HCT116 (cell line): Measurements from ENCODE around the gene EMC10. TPM values are rescaled to one million over a fixed set of nuclear protein-coding genes. Genes with fewer than 3 reads are reported as not detected.

Experiments used
- ATAC-seq: fragments of 200-7000 bp; cut with Tn5 transposase; 2 replicates; pipeline ENCODE4 v1.9.1; 2020; ENCODE audit warnings: mild to moderate bottlenecking, moderate library complexity
- BruUV-seq: library from RNA; stranded (reverse); fragments of 400-500 nt; replicated peaks from 2 replicates; lab custom pipeline; 2021; lab: Mats Ljungman, UMichigan
- CTCF ChIA-PET: fragments of 300-600 bp; sonication (Branson Sonifier 250); formaldehyde crosslinking; loops from one replicate; lab custom pipeline; 2021; ENCODE audit warnings: antibody characterized with exemption; lab: Charles Lee
- POLR2A ChIA-PET: fragments of 300-600, 350-600 bp; sonication (Branson Sonifier 250); formaldehyde crosslinking; loops from one replicate; lab custom pipeline; 2021; ENCODE audit warnings: antibody characterized with exemption; lab: Charles Lee
- RAD21 ChIA-PET, 2 experiments: fragments of 300-600 bp; sonication (Branson Sonifier 250); formaldehyde crosslinking; loops; one replicate each; lab custom pipeline; 2023; ENCODE audit warnings: low total read pairs in 2 of 2; ENCODE audit not compliant: uncharacterized antibody in 2 of 2, unreplicated experiment in 2 of 2, low non-redundant PET in 1 of 2; lab: Charles Lee
- DNase-seq: peaks from one replicate; pipeline ENCODE4 v3.0.0-alpha.2; 2010; ENCODE audit warnings: low read depth, low spot score
- H2AFZ ChIP-seq: fragments of 200-600 bp; shearing (Covaris generic), sonication (generic); 2 replicates; pipeline ENCODE4 v1.6.1; 2017; ENCODE audit warnings: low read depth, mixed run types, mixed read lengths, antibody characterized with exemption, low read length; ENCODE audit not compliant: poor library complexity, severe bottlenecking
- H3K27ac ChIP-seq: 2 replicates; pipeline ENCODE4 v1.5.1; 2012; ENCODE audit warnings: low read depth, low read length
- H3K27me3 ChIP-seq: fragments of 200-600 bp; sonication (generic); 2 replicates; pipeline ENCODE4 v1.6.1; 2016; ENCODE audit warnings: mixed run types, low read length, mixed read lengths; ENCODE audit not compliant: insufficient read depth
- H3K36me3 ChIP-seq, 2 experiments: fragments of 200-500 bp in 1 of 2; fragments of 200-600 bp in 1 of 2; sonication (Bioruptor generic) in 1 of 2; sonication (generic) in 1 of 2; 2 replicates each; pipeline versions ENCODE4 v1.5.1 to v1.6.1; 2014 to 2016; ENCODE audit warnings: low read length in 2 of 2, inconsistent platforms in 1 of 2, mixed read lengths in 1 of 2, mixed run types in 1 of 2; ENCODE audit not compliant: insufficient read depth in 2 of 2, control insufficient read depth in 1 of 2
- H3K4me1 ChIP-seq, 2 experiments: fragments of 200-600 bp in 1 of 2; sonication (generic) in 1 of 2; 2 replicates each; pipeline versions ENCODE4 v1.5.1 to v1.6.1; 2012 to 2017; ENCODE audit warnings: low read length in 2 of 2, inconsistent platforms in 1 of 2, mild to moderate bottlenecking in 1 of 2, mixed read lengths in 1 of 2, mixed run types in 1 of 2, moderate library complexity in 1 of 2; ENCODE audit not compliant: insufficient read depth in 2 of 2, control insufficient read depth in 1 of 2
- H3K4me2 ChIP-seq: fragments of 200-600 bp; sonication (generic); 2 replicates; pipeline ENCODE4 v1.6.1; 2017; ENCODE audit warnings: mixed run types, low read length, mixed read lengths
- H3K4me3 ChIP-seq, 2 experiments: fragments of 200-600 bp in 1 of 2; sonication (generic) in 1 of 2; replicated peaks in 1 of 2; 2 replicates each; pipeline ENCODE4 v1.5.1; 2011 to 2016; ENCODE audit warnings: low read length in 2 of 2, control low read depth in 1 of 2, low read depth in 1 of 2, mild to moderate bottlenecking in 1 of 2, mixed read lengths in 1 of 2, mixed run types in 1 of 2
- H3K79me2 ChIP-seq: fragments of 200-600 bp; sonication (generic); 2 replicates; pipeline ENCODE4 v1.6.1; 2017; ENCODE audit warnings: mild to moderate bottlenecking, mixed run types, low read length, moderate library complexity, mixed read lengths; ENCODE audit not compliant: insufficient read depth
- H3K9ac ChIP-seq: fragments of 200-600 bp; sonication (generic); 2 replicates; pipeline ENCODE4 v1.6.1; 2016; ENCODE audit warnings: low read length, mixed read lengths
- H3K9me2 ChIP-seq: fragments of 200-600 bp; sonication (generic), shearing (Covaris generic); 2 replicates; pipeline ENCODE4 v1.6.1; 2017; ENCODE audit warnings: mixed run types, mild to moderate bottlenecking, moderate library complexity; ENCODE audit not compliant: insufficient read depth
- H3K9me3 ChIP-seq, 2 experiments: fragments of 200-500 bp in 1 of 2; fragments of 200-600 bp in 1 of 2; sonication (Bioruptor generic) in 1 of 2; sonication (generic) in 1 of 2; 2 replicates each; pipeline ENCODE4 v1.6.1; 2014 to 2017; ENCODE audit warnings: low read length in 2 of 2, mixed read lengths in 2 of 2, inconsistent platforms in 1 of 2, low read depth in 1 of 2, mild to moderate bottlenecking in 1 of 2, mixed run types in 1 of 2, moderate library complexity in 1 of 2; ENCODE audit not compliant: control insufficient read depth in 1 of 2, insufficient read depth in 1 of 2
- H4K20me1 ChIP-seq: fragments of 200-600 bp; sonication (generic), shearing (Covaris generic); 2 replicates; pipeline ENCODE4 v1.6.1; 2017; ENCODE audit warnings: mixed run types, mild to moderate bottlenecking, moderate library complexity; ENCODE audit not compliant: insufficient read depth
- ATF3 ChIP-seq: IDR thresholded peaks from 2 replicates; pipeline ENCODE4 v1.6.1; 2012
- CBX3 ChIP-seq: IDR thresholded peaks from 2 replicates; pipeline ENCODE4 v1.6.1; 2012; ENCODE audit warnings: low read depth
- EGR1 ChIP-seq: IDR thresholded peaks from 2 replicates; pipeline ENCODE4 v1.6.1; 2012; ENCODE audit warnings: low read depth
- ELF1 ChIP-seq: IDR thresholded peaks from 2 replicates; pipeline ENCODE4 v1.6.1; 2012; ENCODE audit warnings: low read depth, borderline replicate concordance
- EZH2phosphoT487 ChIP-seq: fragments of 200-600 bp; IDR thresholded peaks from 2 replicates; pipeline ENCODE4 v1.6.1; 2018; ENCODE audit warnings: antibody characterized with exemption, borderline replicate concordance
- FOSL1 ChIP-seq: IDR thresholded peaks from 2 replicates; pipeline ENCODE4 v1.6.1; 2012; ENCODE audit warnings: low read depth
- JUND ChIP-seq: IDR thresholded peaks from 2 replicates; pipeline ENCODE4 v1.6.1; 2012
- MAX ChIP-seq: IDR thresholded peaks from 2 replicates; pipeline ENCODE4 v1.6.1; 2012
- POLR2A ChIP-seq: IDR thresholded peaks from 2 replicates; pipeline ENCODE4 v1.7.0; 2011; ENCODE audit warnings: borderline replicate concordance; ENCODE audit not compliant: insufficient read depth, insufficient read length; ENCODE audit errors: extremely low read depth
- POLR2AphosphoS5 ChIP-seq: IDR thresholded peaks from 2 replicates; pipeline ENCODE4 v1.6.1; 2011; ENCODE audit warnings: mild to moderate bottlenecking, low read depth, low read length, moderate library complexity
- RAD21 ChIP-seq: IDR thresholded peaks from 2 replicates; pipeline ENCODE4 v1.6.1; 2012; ENCODE audit warnings: low read depth, mild to moderate bottlenecking
- REST ChIP-seq: IDR thresholded peaks from 2 replicates; pipeline ENCODE4 v1.6.1; 2012; ENCODE audit warnings: low read depth
- SIN3A ChIP-seq: IDR thresholded peaks from 2 replicates; pipeline ENCODE4 v1.6.1; 2012; ENCODE audit warnings: low read depth
- SP1 ChIP-seq: IDR thresholded peaks from 2 replicates; pipeline ENCODE4 v1.6.1; 2012; ENCODE audit warnings: low read depth
- SRF ChIP-seq: IDR thresholded peaks from 2 replicates; pipeline ENCODE4 v1.6.1; 2012; ENCODE audit warnings: low read depth
- TCF7L2 ChIP-seq: IDR thresholded peaks from 2 replicates; pipeline ENCODE4 v1.7.0; 2011; ENCODE audit warnings: borderline replicate concordance, inconsistent platforms; ENCODE audit not compliant: insufficient read depth, insufficient read length; ENCODE audit errors: extremely low read depth
- YY1 ChIP-seq: IDR thresholded peaks from 2 replicates; pipeline ENCODE4 v1.6.1; 2011; ENCODE audit warnings: low read length, low read depth, moderate library complexity, mild to moderate bottlenecking; ENCODE audit not compliant: insufficient replicate concordance; ENCODE audit errors: extremely low read depth
- ZBTB33 ChIP-seq: IDR thresholded peaks from 2 replicates; pipeline ENCODE4 v1.6.1; 2011; ENCODE audit warnings: mild to moderate bottlenecking, low read length, moderate library complexity; ENCODE audit not compliant: insufficient replicate concordance; ENCODE audit errors: extremely low read depth
- ZFX ChIP-seq: fragments of 450-650 bp; IDR thresholded peaks from 2 replicates; pipeline ENCODE4 v1.6.1; 2017
- ZNF274 ChIP-seq: fragments of 200-500 bp; sonication (Bioruptor generic); IDR thresholded peaks from 2 replicates; pipeline ENCODE4 v1.6.1; 2014; ENCODE audit warnings: mild to moderate bottlenecking, low read depth, low read length, inconsistent platforms
- intact Hi-C: fragments of 100-400 bp; cut with micrococcal nuclease; formaldehyde crosslinking; loops from 2 replicates; pipeline ENCODE4 v1.10.0; 2022
- total RNA-seq: library from RNA; stranded (reverse); gene quantifications from one replicate; pipeline ENCODE4 v1.2.1, GENCODE V29; 2021; ENCODE audit not compliant: unreplicated experiment

The EMC10 gene
- total RNA-seq, 1 experiment from 2014 or later, result 92.4 TPM

GRCh38 chr19:50467566-50467965, 8.7 kb upstream of the EMC10 start:
- TF ChIP-seq ZFX, result no peak
- no peak for TF ChIP-seq ELF1
- no peak for TF ChIP-seq SP1
- TF ChIP-seq ZBTB33, result no peak
- no peak for TF ChIP-seq CBX3
- TF ChIP-seq EGR1, result no peak
- no peak for TF ChIP-seq MAX
- no peak for TF ChIP-seq POLR2A
- TF ChIP-seq ZNF274, result no peak
- TF ChIP-seq POLR2AphosphoS5, result no peak
- TF ChIP-seq SRF, result no peak
- TF ChIP-seq SIN3A, result no peak
- TF ChIP-seq EZH2phosphoT487, result no peak
- TF ChIP-seq JUND, result no peak
- no peak for TF ChIP-seq YY1
- no peak for TF ChIP-seq ATF3
- TF ChIP-seq FOSL1, result no peak
- no peak for TF ChIP-seq RAD21
- TF ChIP-seq REST, result no peak
- no peak for TF ChIP-seq TCF7L2
- no peak overlapping the region for H3K4me2 ChIP-seq
- H3K79me2 ChIP-seq, result no peaks in the 10 kb centered on the region
- H3K9me2 ChIP-seq, result no peaks in the 10 kb centered on the region
- POLR2A ChIA-PET, result no interaction called here
- intact Hi-C loops, result no loop called here
- H3K4me3 ChIP-seq, result no peak overlapping the region
- H3K9me3 ChIP-seq, result no peaks in the 10 kb centered on the region
- no peaks in the 10 kb centered on the region for H3K27me3 ChIP-seq
- H3K27ac ChIP-seq, result no peak overlapping the region
- H2AFZ ChIP-seq, result no peak overlapping the region
- H3K9ac ChIP-seq, result no peak overlapping the region
- RAD21 ChIA-PET, result no interaction called here
- DNase-seq (no peak), ATAC-seq (no peak)
- BruUV-seq, result no TSS peak
- H3K4me1 ChIP-seq, result peaks cover 12 to 22% of the 10 kb centered on the region in 2 experiments
- H3K36me3 ChIP-seq, result no peaks in the 10 kb centered on the region
- CTCF ChIA-PET, result no interaction called here
- no peaks in the 10 kb centered on the region for H4K20me1 ChIP-seq
